Keratinocyte (primary cell): Measurements from ENCODE around the gene USP48.

Experiments used
- EZH2 ChIP-seq: IDR thresholded peaks from one replicate; pipeline ENCODE4 v1.6.1; 2012; ENCODE audit warnings: inconsistent platforms, mild to moderate bottlenecking, low read length, moderate library complexity
- TF ChIP-seq, protein P1 (sequence below), 3 experiments: IDR thresholded peaks in 1 of 3; conservative IDR thresholded peaks in 1 of 3; optimal IDR thresholded peaks in 1 of 3; 2 replicates in 2 of 3; 3 replicates in 1 of 3; pipeline versions ENCODE3 to v1.5.1; 2011; ENCODE audit warnings: low read length in 3 of 3, mild to moderate bottlenecking in 3 of 3, moderate library complexity in 2 of 3, control low read depth in 1 of 3, inconsistent platforms in 1 of 3; ENCODE audit not compliant: insufficient read depth in 2 of 3; ENCODE audit errors: extremely low read depth in 1 of 3

DNA sequence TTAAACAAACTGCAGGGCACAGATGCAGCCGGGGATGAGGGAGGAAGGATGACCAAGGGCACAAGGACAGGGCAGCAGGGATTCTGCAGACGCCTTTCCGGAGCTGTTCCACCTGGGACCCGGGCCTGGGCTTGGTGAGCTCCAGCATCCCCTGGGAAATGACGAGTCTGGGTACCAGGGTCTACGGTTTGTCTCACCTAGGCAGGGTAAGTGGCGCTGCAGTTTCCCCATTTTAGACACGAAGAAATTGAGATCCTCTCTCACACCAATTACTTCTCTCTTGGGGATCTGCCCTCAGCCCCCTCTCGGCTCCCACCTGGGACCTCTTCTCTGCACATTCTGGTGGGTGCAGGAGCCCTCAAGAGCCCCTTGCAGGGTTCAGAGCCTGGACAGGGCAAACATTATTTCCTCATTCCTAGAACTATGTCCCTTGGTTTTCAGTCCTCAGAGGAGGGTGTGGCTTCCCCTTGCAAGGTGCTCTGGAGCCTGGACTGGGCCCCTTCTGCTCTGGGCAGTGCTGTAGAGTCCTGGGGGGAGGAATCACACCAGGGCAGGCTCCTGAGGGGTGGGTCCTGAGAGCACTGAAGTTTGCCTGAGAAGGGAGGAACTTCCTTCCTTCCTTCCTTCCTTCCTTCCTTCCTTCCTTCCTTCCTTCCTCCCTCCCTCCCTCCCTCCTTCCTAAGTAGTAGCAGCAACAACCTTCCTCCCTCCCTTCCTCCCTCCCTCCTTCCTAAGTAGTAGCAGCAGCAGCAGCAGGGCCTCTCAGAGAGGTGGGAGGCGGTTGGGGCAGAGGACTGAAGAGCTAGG, 129.8 kb downstream of the USP48 start:
- TF ChIP-seq, protein P1, sequence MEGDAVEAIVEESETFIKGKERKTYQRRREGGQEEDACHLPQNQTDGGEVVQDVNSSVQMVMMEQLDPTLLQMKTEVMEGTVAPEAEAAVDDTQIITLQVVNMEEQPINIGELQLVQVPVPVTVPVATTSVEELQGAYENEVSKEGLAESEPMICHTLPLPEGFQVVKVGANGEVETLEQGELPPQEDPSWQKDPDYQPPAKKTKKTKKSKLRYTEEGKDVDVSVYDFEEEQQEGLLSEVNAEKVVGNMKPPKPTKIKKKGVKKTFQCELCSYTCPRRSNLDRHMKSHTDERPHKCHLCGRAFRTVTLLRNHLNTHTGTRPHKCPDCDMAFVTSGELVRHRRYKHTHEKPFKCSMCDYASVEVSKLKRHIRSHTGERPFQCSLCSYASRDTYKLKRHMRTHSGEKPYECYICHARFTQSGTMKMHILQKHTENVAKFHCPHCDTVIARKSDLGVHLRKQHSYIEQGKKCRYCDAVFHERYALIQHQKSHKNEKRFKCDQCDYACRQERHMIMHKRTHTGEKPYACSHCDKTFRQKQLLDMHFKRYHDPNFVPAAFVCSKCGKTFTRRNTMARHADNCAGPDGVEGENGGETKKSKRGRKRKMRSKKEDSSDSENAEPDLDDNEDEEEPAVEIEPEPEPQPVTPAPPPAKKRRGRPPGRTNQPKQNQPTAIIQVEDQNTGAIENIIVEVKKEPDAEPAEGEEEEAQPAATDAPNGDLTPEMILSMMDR (optimal IDR thresholded peaks at IDR 0.05 in 1 of 3, IDR thresholded peaks at IDR 0.05 in 1 of 3, conservative IDR thresholded peaks at IDR 0.05 in 1 of 3; ENCODE audit: extremely low read depth in 1 of 3, insufficient read depth in 2 of 3, low read length in 3 of 3), result no peak
- TF ChIP-seq EZH2, result no peak
